ENCODE measurements around the gene CSMD2. TPM values are rescaled to one million over a fixed set of nuclear protein-coding genes. Genes with fewer than 3 reads are reported as not detected.

CSMD2 gene
- total RNA-seq, 1 donor from 2014 or later: 0.12 TPM

- DNase-seq (ENCODE audit: extremely low read depth, low read depth, low spot score): no peak
Observed at GRCh38 chr1:33473900-33474299, 691.1 kb downstream of the CSMD2 start.

- peak; percentile 80 for DNase-seq (ENCODE audit: extremely low read depth, low read depth, low spot score)
Observed at GRCh38 chr1:33472269-33472980, 692.6 kb downstream of the CSMD2 start, which contains the start of gene ZSCAN20. TSS of gene ZSCAN20 (plus strand) at chr1:33472645. CDS start at chr1:33479289, 6,644 bp downstream.

DNA sequence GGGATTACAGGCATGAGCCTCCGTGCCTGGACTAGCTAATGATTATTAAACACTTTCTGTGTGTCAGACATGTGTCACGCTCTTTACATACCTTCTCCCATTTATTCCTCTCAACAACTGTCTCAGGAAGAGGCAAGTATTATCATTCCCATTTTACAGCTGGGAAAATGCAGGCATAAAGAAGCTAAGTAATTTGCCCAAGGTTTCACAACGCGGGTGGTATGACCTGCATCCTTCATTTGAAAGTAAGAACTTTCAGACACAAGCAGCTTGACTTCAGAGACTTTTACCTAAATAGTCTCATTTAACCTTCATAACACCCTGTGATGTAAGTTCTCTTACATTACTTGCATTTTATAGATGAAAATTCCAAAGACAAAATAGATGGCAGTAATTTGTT lies 693.6 kb downstream of the CSMD2 start:
- no peak for DNase-seq (ENCODE audit: extremely low read depth, low read depth, low spot score)

GRCh38 chr1:33470495-33471012 lies 694.5 kb downstream of the CSMD2 start:
- peak; percentile 44 for DNase-seq (ENCODE audit: extremely low read depth, low read depth, low spot score)

- DNase-seq (ENCODE audit: extremely low read depth, low read depth, low spot score): no peak
Observed at GRCh38 chr1:33469691-33470090, 695.3 kb downstream of the CSMD2 start.

DNA sequence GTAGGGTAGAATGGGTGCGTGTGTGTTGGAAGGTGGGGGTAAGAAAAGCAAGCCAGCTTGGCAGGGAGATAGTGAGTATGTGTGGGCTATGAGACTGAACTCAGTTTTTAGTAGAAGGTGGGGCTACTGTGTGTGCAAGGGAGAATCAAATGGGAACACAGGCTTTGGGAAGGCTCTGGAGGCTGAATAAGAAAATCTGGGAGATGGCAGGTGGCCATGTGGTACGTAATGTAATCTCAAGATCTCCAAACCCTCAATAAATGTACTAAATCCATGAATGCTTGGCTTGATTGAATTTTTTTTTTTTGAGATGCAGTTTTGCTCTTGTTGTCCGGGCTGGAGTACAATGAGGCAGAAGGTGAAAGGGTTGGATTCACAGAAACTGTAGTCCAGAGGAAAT lies 696.1 kb downstream of the CSMD2 start:
- DNase-seq (ENCODE audit: extremely low read depth, low read depth, low spot score): no peak

DNA sequence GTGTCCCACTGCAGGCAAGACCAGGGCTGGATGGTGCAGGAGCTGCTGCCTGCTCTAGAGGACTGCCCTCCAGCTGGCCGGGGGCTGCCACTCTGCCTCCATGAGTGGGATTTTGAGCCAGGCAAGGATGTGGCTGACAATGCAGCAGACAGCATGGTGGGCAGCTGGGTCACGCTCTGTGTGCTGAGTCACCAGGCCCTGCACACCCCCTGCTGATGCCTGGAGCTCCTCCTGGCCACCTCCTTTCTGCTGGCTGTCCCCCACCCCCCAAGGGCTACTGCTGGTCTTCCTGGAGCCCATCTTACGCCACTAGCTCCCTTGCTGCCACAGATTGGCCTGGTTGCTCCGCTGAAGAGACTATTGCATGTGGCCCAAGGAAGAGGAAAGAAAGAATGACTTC lies 696.5 kb downstream of the CSMD2 start:
- no peak for DNase-seq (ENCODE audit: extremely low read depth, low read depth, low spot score)

- DNase-seq (ENCODE audit: extremely low read depth, low read depth, low spot score): no peak
Observed at GRCh38 chr1:33468011-33468410, 697.0 kb downstream of the CSMD2 start.

- no peak for DNase-seq (ENCODE audit: extremely low read depth, low read depth, low spot score)
Observed at GRCh38 chr1:33466159-33466558, 698.9 kb downstream of the CSMD2 start.

GRCh38 chr1:33465316-33465715 lies 699.7 kb downstream of the CSMD2 start:
- no peak for DNase-seq (ENCODE audit: extremely low read depth, low read depth, low spot score)

GRCh38 chr1:33464552-33464951 lies 700.5 kb downstream of the CSMD2 start:
- DNase-seq (ENCODE audit: extremely low read depth, low read depth, low spot score): no peak

Other genes starting within 250 kb of the CSMD2 start
- not detected in 2 replicates for gene C1orf94, start 11.7 kb upstream of the CSMD2 start, total RNA-seq

Measured in glomerular endothelial cell (primary cell).